NCI-H2171 (cell line): Measurements from ENCODE around the gene PFDN6.
"Not testable (repeated sequence)": the region's sequence is repeated elsewhere in the genome, so short reads cannot be mapped to it uniquely, and the experiment has no call there.

Source experiments
- DNase-seq: peaks from one replicate; lab custom pipeline; 2025; lab: John Stamatoyannopoulos, UW

PFDN6 gene

DNA sequence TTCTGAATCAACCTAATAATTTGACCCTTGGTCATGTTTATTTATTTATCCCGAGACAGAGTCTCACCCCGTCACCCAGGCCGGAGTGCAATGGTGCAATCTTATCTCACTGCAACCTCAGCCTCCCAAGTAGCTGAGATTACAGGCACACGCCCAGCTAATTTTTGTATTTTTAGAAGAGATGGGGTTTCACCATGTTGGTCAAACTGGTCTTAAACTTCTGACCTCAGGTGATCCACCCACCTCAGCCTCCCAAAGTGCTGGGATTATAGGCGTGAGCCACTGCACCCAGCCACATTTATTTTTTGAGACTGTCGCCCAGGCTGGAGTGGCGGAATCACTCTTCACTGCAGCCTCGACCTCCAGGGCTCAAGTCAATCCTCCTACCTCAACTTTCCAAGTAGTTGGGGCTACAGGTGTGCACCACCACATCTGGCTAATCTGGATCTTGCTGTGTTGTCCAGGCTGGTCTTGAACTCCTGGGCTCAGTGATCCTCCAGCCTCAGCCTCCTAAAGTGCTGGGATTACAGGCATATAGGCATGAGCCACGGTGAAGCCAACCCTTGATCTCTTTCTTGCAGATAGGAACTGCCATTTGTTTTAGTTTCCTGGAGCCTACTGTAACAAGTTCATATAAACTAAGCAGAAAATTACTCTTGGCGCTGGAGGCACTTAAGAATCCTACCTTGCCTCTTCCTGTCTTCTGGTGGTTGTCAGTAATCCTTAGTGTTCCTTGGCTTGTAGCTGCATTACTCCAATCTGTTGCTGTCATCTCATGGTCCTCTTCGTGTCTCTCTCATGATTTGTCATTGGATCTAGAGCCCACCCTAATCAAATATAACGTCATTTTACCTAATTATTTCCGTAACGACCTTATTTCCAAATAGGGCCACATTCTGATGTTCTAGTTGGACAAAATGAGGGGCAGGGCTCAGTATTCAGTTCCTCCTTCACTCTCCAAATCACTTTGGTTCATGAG lies 15.2 kb upstream of the PFDN6 start:
- DNase-seq: no peak

DNA sequence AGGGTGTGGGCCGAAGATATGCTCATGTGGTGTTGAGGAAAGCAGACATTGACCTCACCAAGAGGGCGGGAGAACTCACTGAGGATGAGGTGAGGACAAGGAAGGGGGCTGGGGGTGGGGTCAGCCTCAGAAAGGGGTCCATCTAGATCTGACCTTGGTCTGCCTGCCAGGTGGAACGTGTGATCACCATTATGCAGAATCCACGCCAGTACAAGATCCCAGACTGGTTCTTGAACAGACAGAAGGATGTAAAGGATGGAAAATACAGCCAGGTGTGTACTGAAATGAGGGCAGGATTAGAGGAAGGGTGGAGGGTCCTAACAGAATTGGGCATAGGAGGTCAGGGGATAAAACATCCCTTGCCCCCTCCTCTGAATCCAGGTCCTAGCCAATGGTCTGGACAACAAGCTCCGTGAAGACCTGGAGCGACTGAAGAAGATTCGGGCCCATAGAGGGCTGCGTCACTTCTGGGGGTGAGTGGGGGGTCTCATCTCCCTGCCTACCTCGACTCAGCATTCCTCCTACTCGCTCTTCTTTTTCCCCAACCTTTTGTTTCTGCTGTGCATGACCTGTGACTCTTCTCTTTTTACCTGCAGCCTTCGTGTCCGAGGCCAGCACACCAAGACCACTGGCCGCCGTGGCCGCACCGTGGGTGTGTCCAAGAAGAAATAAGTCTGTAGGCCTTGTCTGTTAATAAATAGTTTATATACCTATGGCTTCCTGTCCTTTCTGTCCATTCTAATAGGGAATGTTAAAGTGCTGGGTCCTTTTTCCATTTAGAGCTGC lies 13.4 kb upstream of the PFDN6 start:
- not testable (repeated sequence) for DNase-seq

DNA sequence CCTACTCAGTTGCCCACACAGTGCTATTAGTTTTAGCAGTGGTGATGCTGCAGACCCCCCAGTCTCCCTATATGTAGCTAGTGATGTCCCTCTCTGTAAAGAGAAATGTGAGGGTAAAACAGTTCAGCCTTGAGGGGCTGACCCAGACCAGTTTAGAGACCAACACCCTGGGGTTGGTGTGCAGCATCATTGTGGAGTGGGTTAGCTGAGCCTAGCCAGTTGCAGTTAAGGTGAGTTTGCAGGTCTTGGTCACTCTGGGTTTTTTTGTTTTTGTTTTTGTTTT lies 12.9 kb upstream of the PFDN6 start:
- no peak for DNase-seq

DNA sequence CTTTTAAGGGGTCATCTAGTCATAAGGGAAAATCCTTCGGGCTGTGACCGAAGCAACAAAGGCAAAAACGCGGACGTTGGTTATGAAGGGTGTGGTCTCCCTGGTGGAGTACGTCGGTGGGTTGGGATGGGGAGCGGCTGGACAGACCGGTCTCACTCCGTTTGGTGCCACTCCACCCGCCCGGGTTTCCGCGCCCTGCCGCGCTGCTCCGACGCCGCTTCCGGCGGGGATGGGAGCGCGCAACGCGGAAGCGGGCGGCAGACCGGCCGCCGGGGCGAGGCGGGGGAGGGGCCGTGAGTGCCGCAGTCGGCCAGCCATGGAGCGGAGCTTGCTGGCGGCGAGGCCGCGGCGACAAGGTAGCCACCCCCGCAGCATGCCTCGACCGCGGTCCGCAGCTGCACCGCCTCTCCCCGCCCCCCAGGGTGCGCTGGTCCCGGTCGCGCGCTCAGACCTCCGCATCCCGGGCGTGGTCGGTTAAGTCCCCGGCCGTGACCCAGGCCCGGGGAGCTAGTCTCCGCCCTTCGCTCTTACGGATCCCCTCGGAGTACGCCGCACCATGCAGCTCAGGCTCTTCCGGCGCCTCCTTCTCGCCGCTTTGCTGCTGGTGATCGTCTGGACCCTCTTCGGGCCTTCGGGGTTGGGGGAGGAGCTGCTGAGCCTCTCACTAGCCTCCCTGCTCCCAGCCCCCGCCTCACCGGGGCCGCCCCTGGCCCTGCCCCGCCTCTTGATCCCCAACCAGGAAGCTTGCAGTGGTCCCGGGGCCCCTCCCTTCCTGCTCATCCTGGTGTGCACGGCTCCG lies 12.3 kb upstream of the PFDN6 start, which contains the start of gene B3GALT4:
TSS of gene B3GALT4 (plus strand) at position 260 of the 799 bp plus-strand sequence. CDS start at position 557, 297 bp downstream.
- no peak for DNase-seq

DNA sequence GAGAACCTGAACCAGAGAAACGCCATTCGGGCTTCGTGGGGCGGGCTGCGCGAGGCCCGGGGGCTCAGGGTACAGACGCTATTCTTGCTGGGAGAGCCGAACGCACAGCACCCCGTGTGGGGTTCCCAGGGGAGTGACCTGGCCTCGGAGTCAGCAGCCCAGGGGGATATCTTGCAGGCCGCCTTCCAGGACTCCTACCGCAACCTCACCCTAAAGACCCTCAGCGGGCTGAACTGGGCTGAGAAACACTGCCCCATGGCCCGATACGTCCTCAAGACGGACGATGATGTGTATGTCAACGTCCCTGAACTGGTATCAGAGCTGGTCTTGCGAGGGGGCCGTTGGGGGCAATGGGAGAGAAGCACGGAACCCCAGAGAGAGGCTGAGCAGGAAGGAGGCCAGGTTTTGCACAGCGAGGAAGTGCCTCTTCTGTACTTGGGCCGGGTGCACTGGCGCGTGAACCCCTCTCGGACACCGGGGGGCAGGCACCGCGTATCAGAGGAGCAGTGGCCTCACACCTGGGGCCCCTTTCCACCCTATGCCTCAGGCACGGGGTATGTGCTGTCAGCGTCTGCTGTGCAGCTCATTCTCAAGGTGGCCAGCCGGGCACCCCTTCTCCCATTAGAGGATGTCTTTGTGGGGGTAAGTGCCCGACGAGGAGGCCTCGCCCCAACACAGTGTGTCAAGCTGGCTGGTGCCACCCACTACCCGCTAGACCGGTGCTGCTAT lies 11.6 kb upstream of the PFDN6 start:
- DNase-seq: no peak

DNA sequence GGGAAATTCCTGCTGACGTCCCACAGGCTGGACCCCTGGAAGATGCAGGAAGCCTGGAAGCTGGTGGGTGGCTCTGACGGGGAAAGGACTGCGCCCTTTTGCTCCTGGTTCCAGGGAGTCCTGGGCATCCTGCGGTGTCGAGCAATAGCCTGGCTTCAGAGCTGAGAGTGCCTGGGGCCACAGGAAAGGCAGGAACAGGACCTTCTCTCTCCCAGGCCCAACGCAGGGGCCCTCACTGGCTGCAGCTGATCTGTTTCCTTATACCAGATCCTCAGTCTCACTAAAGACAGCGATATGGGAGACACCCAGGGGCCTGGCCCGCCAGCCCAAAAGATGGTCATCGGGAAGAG lies 11.0 kb upstream of the PFDN6 start:
- no peak for DNase-seq

DNA sequence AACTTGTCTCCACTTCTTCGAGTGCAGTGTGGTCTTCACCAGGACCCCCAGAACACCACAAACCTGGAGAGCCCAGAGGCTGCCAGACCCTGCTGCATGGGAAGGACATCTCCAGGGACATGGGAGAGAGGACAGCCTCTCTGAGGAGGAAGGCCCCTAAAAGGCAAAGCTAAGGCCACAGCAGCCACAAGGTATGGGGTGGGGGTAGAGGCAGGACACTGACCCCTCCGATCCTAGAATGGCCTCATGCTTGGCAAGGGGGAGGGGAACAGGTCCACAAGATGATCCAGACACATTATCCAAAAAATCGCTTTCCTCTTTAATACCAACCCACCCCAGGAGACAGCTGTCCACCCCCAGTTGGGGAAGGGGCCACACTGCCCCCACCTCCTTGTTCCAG lies 10.6 kb upstream of the PFDN6 start:
- DNase-seq: no peak

DNA sequence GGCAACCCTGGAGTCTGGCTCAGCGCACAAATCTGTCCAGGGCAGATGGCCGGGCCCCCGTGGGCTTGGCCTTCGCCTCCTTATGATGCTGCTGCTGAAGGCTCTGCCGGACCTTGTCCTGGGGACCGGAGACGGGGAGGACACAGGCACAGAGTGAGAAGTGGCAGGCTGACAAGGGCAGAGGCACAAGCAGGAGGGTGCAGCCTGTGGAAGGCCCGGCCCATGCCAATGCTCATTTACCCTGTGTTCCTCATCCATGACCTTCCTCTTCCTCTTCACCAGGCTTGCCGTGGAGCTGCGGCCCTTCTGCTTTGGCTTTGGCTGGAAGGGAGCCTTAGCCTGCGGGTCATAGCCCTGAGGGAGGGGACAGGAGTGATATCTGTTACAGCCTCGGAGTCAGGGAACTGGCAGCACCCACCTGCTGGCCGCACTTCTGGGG lies 10.1 kb upstream of the PFDN6 start:
- DNase-seq: no peak

DNA sequence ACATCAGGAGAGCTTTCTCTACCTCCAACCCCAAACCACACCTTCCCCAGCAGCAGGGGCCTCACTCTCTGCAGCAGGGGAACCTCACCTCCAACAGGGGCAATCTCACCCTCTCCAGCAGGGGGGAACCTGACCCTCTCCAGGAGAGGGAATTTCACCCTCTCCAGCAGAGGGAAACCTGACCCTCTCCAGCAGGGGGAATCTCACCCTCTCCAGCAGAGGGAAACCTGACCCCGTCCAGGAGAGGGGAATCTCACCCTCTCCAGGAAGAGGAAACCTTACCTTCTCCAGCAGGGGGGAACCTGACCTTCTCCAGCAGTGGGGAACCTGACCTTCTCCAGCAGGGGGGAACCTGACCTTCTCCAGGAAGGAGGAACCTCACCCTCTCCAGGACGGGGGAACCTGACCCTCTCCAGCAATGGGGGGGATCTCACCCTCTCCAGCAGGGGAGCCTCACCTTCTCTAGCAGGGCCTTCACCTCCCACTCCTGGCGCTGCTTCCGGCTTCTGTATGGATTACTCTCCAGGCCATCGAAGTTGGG lies 9.4 kb upstream of the PFDN6 start:
- DNase-seq: peak; percentile 65

DNA sequence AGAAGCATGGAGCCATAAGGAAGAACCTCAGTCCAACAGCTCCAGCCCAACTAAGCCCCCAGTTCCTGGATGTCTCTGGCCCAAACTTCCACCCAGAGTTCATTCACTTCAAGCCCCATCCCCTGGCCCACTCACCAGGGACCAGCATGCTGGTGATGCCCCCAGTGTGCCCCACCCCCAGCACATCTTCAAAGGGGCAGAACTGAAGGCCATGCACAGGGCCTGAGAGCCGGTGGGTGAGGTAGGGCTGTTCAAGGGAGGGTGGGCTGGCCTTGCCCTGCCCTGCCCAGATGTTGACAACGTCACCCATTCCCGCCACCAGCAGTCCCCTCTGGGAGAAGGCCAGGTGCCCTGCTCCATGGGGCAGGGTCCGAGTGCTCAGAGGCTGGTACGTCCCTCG lies 8.9 kb upstream of the PFDN6 start:
- DNase-seq: no peak

DNA sequence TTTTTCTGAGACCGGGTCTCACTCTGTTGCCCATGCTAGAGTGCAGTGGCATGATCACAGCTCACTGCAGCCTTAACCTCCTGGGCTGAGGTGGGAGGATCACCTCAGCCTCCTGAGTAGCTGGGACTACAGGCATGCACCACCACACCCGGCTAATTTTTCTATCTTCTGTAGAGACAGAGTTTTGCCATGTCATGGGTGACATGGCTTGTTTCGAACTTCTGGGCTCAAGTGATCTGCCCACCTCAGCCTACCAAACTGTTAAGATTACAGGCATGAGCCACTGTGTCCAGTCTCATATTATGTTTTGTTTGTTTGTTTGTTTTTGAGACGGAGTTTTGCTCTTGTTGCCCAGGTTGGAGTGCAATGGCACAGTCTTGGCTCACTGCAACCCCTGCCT lies 4.2 kb upstream of the PFDN6 start:
- not testable (repeated sequence) for DNase-seq

DNA sequence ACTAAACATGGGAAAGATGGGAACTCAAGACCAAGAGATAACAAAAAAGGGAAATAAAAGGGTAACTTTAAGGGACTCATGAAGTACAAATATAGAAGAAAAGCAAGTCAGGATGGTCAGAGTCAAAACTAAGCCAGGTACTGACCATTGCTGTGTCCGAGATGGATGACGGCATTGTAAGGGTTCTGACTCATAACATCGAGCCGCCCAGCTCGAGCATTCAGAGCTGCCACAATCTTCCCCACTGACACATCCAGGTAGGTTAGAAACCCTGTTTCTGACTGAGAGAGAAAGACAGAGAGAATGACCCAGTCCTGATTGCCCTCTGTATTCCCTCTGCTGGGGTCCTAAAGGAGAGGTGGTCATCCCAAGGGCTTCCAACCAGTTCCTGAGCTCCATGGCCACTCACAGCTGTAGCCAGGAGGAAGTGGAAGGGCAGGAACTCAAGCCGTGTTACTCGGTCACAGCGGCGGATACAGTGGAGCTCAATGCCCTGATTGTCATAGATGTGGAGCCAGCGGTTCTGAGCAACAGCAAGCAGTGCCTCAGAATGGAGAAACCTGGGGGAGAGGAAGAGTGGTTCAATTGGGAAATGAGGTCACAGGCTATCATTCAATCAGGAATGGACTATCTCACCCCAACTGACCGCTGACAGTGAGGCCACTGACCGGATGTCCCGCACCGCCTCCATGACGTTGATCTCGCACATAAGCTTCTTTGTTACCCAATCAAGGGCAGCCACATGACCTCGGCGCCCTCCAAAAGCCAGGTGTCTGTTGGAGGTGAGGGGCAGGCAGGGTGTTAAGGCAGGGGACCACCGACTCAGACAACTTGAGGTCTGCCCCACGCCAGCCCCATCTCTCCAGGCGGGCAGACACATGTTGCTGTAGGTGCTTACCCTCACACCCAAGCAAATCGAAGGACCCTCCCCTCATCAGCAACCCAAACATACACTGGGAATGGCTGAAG lies 2.2 kb upstream of the PFDN6 start:
- DNase-seq: no peak

DNA sequence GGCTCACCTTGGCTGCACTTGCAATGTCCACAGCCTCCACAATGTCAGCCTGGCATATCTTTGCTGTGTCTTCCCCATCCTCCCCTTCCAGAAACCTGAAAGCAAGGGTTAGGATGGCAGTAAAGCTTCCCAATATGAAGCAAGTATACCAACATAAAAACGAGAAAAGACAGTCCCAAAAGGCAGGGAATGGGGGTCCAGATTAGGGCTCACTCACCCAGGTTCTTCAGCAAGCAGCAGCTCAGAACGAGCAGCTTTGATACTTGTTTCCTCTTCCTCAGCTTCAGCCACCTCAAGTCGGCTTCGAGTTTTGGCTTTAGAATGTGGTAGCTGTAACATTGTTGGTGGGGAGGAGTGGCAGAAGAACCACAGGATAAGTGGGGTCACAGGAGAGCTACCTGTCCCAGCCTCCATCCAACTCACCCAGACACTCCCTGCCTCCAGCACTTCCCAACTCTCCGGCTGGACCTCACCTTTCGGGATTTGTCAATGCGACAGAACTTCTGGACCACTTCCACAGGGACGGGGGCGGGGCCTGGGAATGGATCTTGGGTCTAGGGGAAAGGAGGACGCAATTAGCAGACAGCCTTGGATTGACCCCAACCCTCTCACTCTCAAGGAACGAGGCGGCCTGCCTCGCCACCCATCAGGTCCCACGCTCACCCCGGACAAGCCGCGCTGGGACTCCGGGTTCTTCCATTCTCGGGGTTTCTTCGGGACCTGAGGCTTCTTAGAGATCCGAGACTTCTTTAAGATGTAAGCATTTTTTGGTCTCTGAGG lies 1.1 kb upstream of the PFDN6 start:
- DNase-seq: no peak

DNA sequence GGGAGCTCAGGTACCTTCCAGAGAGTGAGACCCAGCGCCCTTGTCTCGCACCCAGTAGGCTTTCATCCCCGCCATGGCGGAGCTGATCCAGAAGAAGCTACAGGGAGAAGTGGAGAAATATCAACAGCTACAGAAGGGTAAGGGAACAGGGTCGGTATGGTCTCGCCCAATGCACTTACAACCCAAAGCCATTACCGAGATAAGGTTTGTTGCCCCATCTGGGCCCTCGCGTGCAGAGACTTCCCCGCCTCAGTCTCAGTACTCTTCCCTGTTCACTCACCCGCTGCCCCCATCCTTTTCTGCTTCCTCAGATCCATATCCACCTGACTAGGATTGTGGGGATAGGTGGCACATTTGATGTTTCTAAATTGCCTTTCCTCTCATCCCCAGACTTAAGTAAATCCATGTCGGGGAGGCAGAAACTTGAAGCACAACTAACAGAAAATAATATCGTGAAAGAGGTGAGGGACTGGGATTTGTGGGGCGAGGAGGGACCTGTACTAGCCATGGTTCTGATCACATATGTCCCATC lies 449 bp downstream of the PFDN6 start:
- no peak for DNase-seq

DNA sequence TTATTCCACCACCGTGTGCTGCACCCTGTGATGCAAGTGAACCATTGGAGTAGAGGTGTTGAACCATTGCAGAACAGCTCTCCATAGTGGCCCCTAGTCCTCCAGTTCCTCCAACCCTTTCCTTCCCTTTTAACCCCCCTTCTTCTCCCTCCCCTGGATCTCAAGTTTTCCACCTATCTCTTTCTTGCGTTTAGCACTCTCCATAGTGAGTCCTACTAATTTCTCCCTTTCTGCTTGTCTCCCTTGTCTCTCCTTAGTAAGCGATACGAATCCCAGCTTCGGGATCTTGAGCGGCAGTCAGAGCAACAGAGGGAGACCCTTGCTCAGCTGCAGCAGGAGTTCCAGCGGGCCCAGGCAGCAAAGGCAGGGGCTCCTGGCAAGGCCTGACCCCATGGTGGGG lies 1.1 kb downstream of the PFDN6 start:
- DNase-seq: no peak

DNA sequence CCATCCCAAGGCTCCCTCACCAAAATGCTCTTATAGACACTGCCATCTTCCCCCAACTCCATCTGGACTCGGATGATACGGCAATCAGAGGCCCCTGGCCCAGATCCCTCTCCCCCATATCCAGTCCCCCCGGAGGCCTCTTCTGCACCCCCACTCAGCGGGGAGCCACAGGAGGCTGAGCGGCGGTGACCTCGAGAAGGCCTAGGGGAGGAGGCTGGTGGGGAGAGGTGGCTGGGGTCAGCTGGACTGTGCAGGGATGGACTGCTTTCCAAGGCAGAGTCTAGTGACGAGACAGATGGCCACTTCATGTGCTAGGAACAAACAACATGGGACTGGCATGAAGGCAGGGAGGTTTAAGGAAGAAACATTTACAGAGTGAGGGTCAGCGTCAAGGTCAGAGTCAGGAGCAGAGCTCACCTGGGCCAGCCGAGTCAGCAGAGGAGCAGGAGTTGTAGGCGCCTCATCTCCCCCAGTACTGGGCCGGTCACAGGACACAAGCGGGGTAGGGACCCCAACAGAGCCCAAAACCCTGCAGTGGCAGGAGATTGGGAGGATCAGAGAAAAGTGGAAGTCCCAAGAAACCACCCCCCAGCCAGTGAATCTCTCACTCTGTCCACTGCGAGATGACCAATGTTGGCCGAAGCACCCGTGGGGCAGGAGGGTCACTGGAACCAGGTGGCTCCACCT lies 3.7 kb downstream of the PFDN6 start:
- DNase-seq: no peak

DNA sequence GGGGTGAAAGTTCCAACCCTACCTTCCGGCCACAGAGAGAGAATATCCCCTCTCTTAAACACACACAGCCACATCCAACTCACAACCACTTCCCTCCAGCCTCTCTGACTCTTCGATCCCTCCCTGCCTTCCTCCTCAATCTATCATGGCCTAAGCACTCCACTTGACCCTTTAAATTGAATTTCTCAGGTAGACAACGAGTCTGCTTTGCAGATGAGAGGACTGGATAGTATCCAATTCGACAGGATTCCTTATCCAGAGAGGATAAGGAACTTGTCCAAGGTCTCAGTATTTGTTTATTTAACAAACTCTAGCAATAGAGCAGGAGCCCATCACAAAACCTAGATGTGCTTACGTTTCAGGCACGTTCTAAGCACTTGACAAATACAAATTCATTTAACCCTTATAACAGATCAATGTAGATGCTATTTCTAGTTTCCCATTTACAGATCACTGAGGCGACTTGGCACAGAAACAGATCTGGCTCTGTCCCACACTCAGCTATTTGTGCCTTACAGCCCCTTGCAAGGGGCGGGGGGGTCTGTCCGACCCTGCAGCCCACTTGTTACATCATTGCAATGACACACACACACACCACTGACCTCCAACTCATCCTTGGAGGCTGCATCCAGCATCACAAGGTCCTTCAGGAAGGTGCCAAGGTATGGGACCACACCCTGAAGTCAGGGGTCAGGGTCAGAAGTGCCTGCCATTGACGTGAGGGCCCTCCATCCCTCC lies 4.9 kb downstream of the PFDN6 start:
- no peak for DNase-seq
